Lung (tissue), 12 donors: ENCODE data around the gene DCAF5. TPM values are rescaled to one million over a fixed set of nuclear protein-coding genes. Genes with fewer than 3 reads are reported as not detected.

Experiments used
- ATAC-seq: fragments of 200-7000 bp; cut with Tn5 transposase; one replicate; pipeline ENCODE4 v1.9.1; 2020; ENCODE audit warnings: moderate number of reproducible peaks; ENCODE audit not compliant: insufficient read depth, low FRiP score
- DNase-seq, 3 donors: peaks; one replicate each; pipeline ENCODE4 v3.0.0-alpha.2; 2013 to 2017
- H3K27ac ChIP-seq, 2 donors: one replicate each; pipeline ENCODE4 v1.5.1; 2013; ENCODE audit warnings: mild to moderate bottlenecking in 2 of 2, moderate library complexity in 2 of 2, control low read depth in 1 of 2, inconsistent platforms in 1 of 2, low read depth in 1 of 2, low read length in 1 of 2
- H3K27me3 ChIP-seq, 3 donors: one replicate each; pipeline ENCODE4 v1.5.1; 2013; ENCODE audit warnings: low read length in 2 of 3; ENCODE audit not compliant: control insufficient read depth in 3 of 3, insufficient read depth in 3 of 3
- H3K36me3 ChIP-seq, 4 donors: one replicate each; pipeline ENCODE4 v1.5.1; 2013; ENCODE audit warnings: low read length in 4 of 4, mild to moderate bottlenecking in 1 of 4, moderate library complexity in 1 of 4; ENCODE audit not compliant: control insufficient read depth in 4 of 4, insufficient read depth in 4 of 4
- H3K4me1 ChIP-seq, 5 donors: one replicate each; pipeline ENCODE4 v1.5.1; 2013; ENCODE audit warnings: low read length in 5 of 5, mild to moderate bottlenecking in 2 of 5, moderate library complexity in 1 of 5; ENCODE audit not compliant: control insufficient read depth in 5 of 5, insufficient read depth in 5 of 5
- H3K4me3 ChIP-seq: one replicate; pipeline ENCODE4 v1.5.1; 2013; ENCODE audit warnings: mild to moderate bottlenecking, control low read depth, moderate library complexity
- H3K9ac ChIP-seq, 2 donors: one replicate each; pipeline ENCODE4 v1.5.1; 2013; ENCODE audit warnings: low read length in 2 of 2, control low read depth in 1 of 2; ENCODE audit not compliant: insufficient read depth in 1 of 2
- H3K9me3 ChIP-seq, 4 donors: one replicate each; pipeline ENCODE4 v1.5.1; 2013; ENCODE audit warnings: low read length in 3 of 4, mild to moderate bottlenecking in 1 of 4, moderate library complexity in 1 of 4; ENCODE audit not compliant: control insufficient read depth in 4 of 4, insufficient read depth in 3 of 4
- CTCF ChIP-seq: IDR thresholded peaks from 2 replicates; pipeline ENCODE4 v1.5.1; 2012; ENCODE audit warnings: mild to moderate bottlenecking; ENCODE audit errors: control extremely low read depth, extremely low read depth
- WGBS, 2 donors: extraction: QIAGEN DNeasy Blood & Tissue Kit; methylation state at CpG; one replicate each; pipeline ENCODE4 v1.1.7; 2013; 5-methylcytosine and 5-hydroxymethylcytosine counted together
- polyA plus RNA-seq, 2 donors: library from polyadenylated mRNA; stranded (reverse); fragments of 200-250 nt; gene quantifications; one replicate each; pipeline ENCODE4 v1.2.1, GENCODE V29; 2013
- total RNA-seq, 2 donors: library from RNA; depleted of rRNA in 1 of 2; stranded (reverse); fragments of >200 nt in 1 of 2; gene quantifications; one replicate each; pipeline ENCODE4 v1.2.1, GENCODE V29; 2014 to 2021
- donor health status: control.
- donor health status: control.
- donor health status: Bipolar disorder and iron deficiency.
- donor health status: healthy.
- donor health status: DM: yes; HTN: yes; CAD: no.

Gene DCAF5
- total and polyA plus RNA-seq, 4 donors: 20.2 to 50.4 (median 31.2) TPM

- Histone ChIP-seq H3K4me1 (peaks cover 7 to 13% (median 11%) of the 10 kb centered on the region in 5 donors), H3K4me3 (no peak overlapping the region), H3K36me3 (peaks cover 5 to 39% (median 33%) of the 10 kb centered on the region in 4 donors), H3K27me3 (no peaks in the 10 kb centered on the region), H3K9me3 (peaks cover 0 to 2% (median 0%) of the 10 kb centered on the region in 4 donors), H3K27ac (peak overlapping the region in 1 of 2 donors; percentile 32), H3K9ac (no peak overlapping the region)
- DNase-seq (no peak), ATAC-seq (no peak)
- no peak for TF ChIP-seq CTCF
- 48 to 54% methylated on average over 3 of the region's 3 CpGs for WGBS, 2 donors
Measured at GRCh38 chr14:69055999-69056788, 96.7 kb downstream of the DCAF5 start.

- 93 to 94% methylated on average over 21 of the region's 21 CpGs for WGBS, 2 donors
- Histone ChIP-seq H3K27me3 (no peaks in the 10 kb centered on the region), H3K4me1 (peaks cover 8 to 21% (median 20%) of the 10 kb centered on the region in 5 donors), H3K4me3 (no peak overlapping the region), H3K9me3 (peaks cover 0 to 2% (median 0%) of the 10 kb centered on the region in 4 donors), H3K9ac (no peak overlapping the region), H3K27ac (no peak overlapping the region), H3K36me3 (peaks cover 2 to 35% (median 28%) of the 10 kb centered on the region in 4 donors)
- no peak for ATAC-seq
- DNase-seq: no peak
- TF ChIP-seq CTCF: no peak
Measured at GRCh38 chr14:69055125-69055524, 97.8 kb downstream of the DCAF5 start.

- Histone ChIP-seq H3K9ac (no peak overlapping the region), H3K27me3 (no peaks in the 10 kb centered on the region), H3K27ac (no peak overlapping the region), H3K9me3 (no peaks in the 10 kb centered on the region), H3K36me3 (peaks cover 2 to 33% (median 20%) of the 10 kb centered on the region in 4 donors), H3K4me1 (peaks cover 9 to 30% (median 29%) of the 10 kb centered on the region in 5 donors), H3K4me3 (no peak overlapping the region)
- no peak for TF ChIP-seq CTCF
- WGBS, 2 donors: 90 to 93% methylated on average over 11 of the region's 11 CpGs
- DNase-seq (no peak), ATAC-seq (no peak)
Measured at GRCh38 chr14:69054030-69054429, 98.9 kb downstream of the DCAF5 start.
